Endodermal cell (in vitro differentiated cells): ENCODE measurements around the gene LMX1B. TPM values are rescaled to one million over a fixed set of nuclear protein-coding genes. Genes with fewer than 3 reads are reported as not detected.
A peak's percentile ranks its signal among the peaks of the same experiment; 100 is the strongest.

Source experiments
- DNase-seq: peaks from one replicate; pipeline ENCODE4 v3.0.0-alpha.2; 2017
- H3K27ac ChIP-seq: 2 replicates; pipeline ENCODE4 v1.5.1; 2013; ENCODE audit warnings: mild to moderate bottlenecking, low read depth, low read length, moderate library complexity
- H3K27me3 ChIP-seq: 2 replicates; pipeline ENCODE4 v1.6.1; 2013; ENCODE audit warnings: mild to moderate bottlenecking, low read length, moderate library complexity; ENCODE audit not compliant: insufficient read depth, control insufficient read depth, poor library complexity, severe bottlenecking
- H3K36me3 ChIP-seq: 2 replicates; pipeline ENCODE4 v1.7.0; 2013; ENCODE audit warnings: mild to moderate bottlenecking, low read length, moderate library complexity; ENCODE audit not compliant: control insufficient read depth, insufficient read depth
- H3K4me1 ChIP-seq: one replicate; pipeline ENCODE4 v1.7.0; 2013; ENCODE audit warnings: low read length; ENCODE audit not compliant: control insufficient read depth, insufficient read depth
- H3K4me3 ChIP-seq: 2 replicates; pipeline ENCODE4 v1.5.1; 2013; ENCODE audit warnings: mild to moderate bottlenecking, low read length, moderate library complexity
- H3K9ac ChIP-seq: 2 replicates; pipeline ENCODE4 v1.6.1; 2013; ENCODE audit warnings: mild to moderate bottlenecking, low read length, moderate library complexity; ENCODE audit not compliant: poor library complexity, severe bottlenecking; ENCODE audit errors: extremely low read depth
- H3K9me3 ChIP-seq: 2 replicates; pipeline ENCODE4 v1.6.1; 2013; ENCODE audit warnings: mild to moderate bottlenecking, low read length, moderate library complexity; ENCODE audit not compliant: control insufficient read depth
- H3K27ac Mint-ChIP-seq: 2 replicates; pipeline ENCODE4 v1.8.0; 2020; ENCODE audit warnings: mixed read lengths
- H3K27me3 Mint-ChIP-seq: 2 replicates; pipeline ENCODE4 v1.8.0; 2021; ENCODE audit warnings: mild to moderate bottlenecking, mixed read lengths; ENCODE audit not compliant: insufficient read depth
- H3K36me3 Mint-ChIP-seq: 2 replicates; pipeline ENCODE4 v1.8.0; 2020; ENCODE audit warnings: low read depth, mixed read lengths
- H3K4me1 Mint-ChIP-seq: 2 replicates; pipeline ENCODE4 v1.8.0; 2020; ENCODE audit warnings: mixed read lengths
- H3K4me3 Mint-ChIP-seq: 2 replicates; pipeline ENCODE4 v1.8.0; 2020; ENCODE audit warnings: mild to moderate bottlenecking, moderate library complexity, mixed read lengths
- H3K9me3 Mint-ChIP-seq: 2 replicates; pipeline ENCODE4 v1.8.0; 2020; ENCODE audit warnings: mild to moderate bottlenecking, mixed read lengths
- CTCF ChIP-seq: fragments of 200-600 bp; sonication (generic); conservative IDR thresholded peaks from 2 replicates; pipeline ENCODE4 v1.5.0; 2021; ENCODE audit warnings: antibody characterized with exemption, mild to moderate bottlenecking
- WGBS, 2 experiments: methylation state at CpG; one replicate each; pipeline versions ENCODE4 v1.1.5 to v1.1.7; 2013; ENCODE audit warnings: missing lambda C conversion rate in 2 of 2, mixed read lengths in 1 of 2; ENCODE audit not compliant: insufficient coverage in 1 of 2, insufficient read length in 1 of 2; 5-methylcytosine and 5-hydroxymethylcytosine counted together
- total RNA-seq, 2 donors: library from RNA; stranded (reverse); fragmentation: NEBNext Ultra II Directional in 1 of 2; extraction: Animal tissue kit (Norgen Biotek cat#: 25700) in 1 of 2; gene quantifications; 2 replicates in 1 of 2; 3 replicates in 1 of 2; pipeline ENCODE4 v1.2.1, GENCODE V29; 2021

The LMX1B gene
- total RNA-seq, 2 donors from 2014 or later, result 11.1 to 11.4 TPM

GRCh38 chr9:126665644-126666035 lies 51.9 kb downstream of the LMX1B start:
- H3K9me3 Mint-ChIP-seq, result no peaks in the 10 kb centered on the region
- H3K4me3 ChIP-seq, result no peak overlapping the region
- no peaks in the 10 kb centered on the region for H3K36me3 Mint-ChIP-seq
- H3K4me1 Mint-ChIP-seq, result peaks cover 24% of the 10 kb centered on the region
- peak; percentile 68 for DNase-seq
- no peaks in the 10 kb centered on the region for H3K36me3 ChIP-seq
- 51 to 53% methylated on average over 7 to 15 of the region's 15 CpGs for WGBS, 2 experiments
- peak overlapping the region; percentile 51 for H3K4me3 Mint-ChIP-seq
- peak overlapping the region; percentile 83 for H3K27ac ChIP-seq
- H3K4me1 ChIP-seq, result peaks cover 18% of the 10 kb centered on the region
- TF ChIP-seq CTCF, result no peak
- no peaks in the 10 kb centered on the region for H3K27me3 ChIP-seq
- no peak overlapping the region for H3K27ac Mint-ChIP-seq
- H3K9ac ChIP-seq, result no peak overlapping the region
- H3K9me3 ChIP-seq, result no peaks in the 10 kb centered on the region
- H3K27me3 Mint-ChIP-seq, result peaks cover 11% of the 10 kb centered on the region

GRCh38 chr9:126666155-126666803 lies 52.6 kb downstream of the LMX1B start:
- Histone ChIP-seq H3K27me3 (no peaks in the 10 kb centered on the region), H3K9me3 (no peaks in the 10 kb centered on the region), H3K9ac (no peak overlapping the region), H3K27ac (peak overlapping the region; percentile 83), H3K4me3 (no peak overlapping the region), H3K36me3 (no peaks in the 10 kb centered on the region), H3K4me1 (peaks cover 25% of the 10 kb centered on the region)
- Mint-ChIP-seq H3K4me3 (no peak overlapping the region), H3K9me3 (no peaks in the 10 kb centered on the region), H3K36me3 (no peaks in the 10 kb centered on the region), H3K27me3 (peaks cover 11% of the 10 kb centered on the region), H3K27ac (no peak overlapping the region), H3K4me1 (peaks cover 25% of the 10 kb centered on the region)
- DNase-seq, result no peak
- WGBS, 2 experiments, result 81 to 85% methylated on average over 12 to 13 of the region's 13 CpGs
- TF ChIP-seq CTCF, result no peak

- Mint-ChIP-seq H3K4me1 (peaks cover 22% of the 10 kb centered on the region), H3K36me3 (no peaks in the 10 kb centered on the region), H3K27me3 (peaks cover 11% of the 10 kb centered on the region), H3K4me3 (no peak overlapping the region), H3K9me3 (no peaks in the 10 kb centered on the region), H3K27ac (no peak overlapping the region)
- H3K36me3 ChIP-seq, result no peaks in the 10 kb centered on the region
- peaks cover 24% of the 10 kb centered on the region for H3K4me1 ChIP-seq
- no peak for DNase-seq
- no peak overlapping the region for H3K27ac ChIP-seq
- TF ChIP-seq CTCF, result no peak
- H3K4me3 ChIP-seq, result no peak overlapping the region
- 85 to 87% methylated on average over 9 to 15 of the region's 15 CpGs for WGBS, 2 experiments
- no peaks in the 10 kb centered on the region for H3K9me3 ChIP-seq
- H3K9ac ChIP-seq, result no peak overlapping the region
- H3K27me3 ChIP-seq, result no peaks in the 10 kb centered on the region
Measured at GRCh38 chr9:126667190-126668055, 53.7 kb downstream of the LMX1B start.
